IMR-90 (cell line): ENCODE results near the gene SEC22A. TPM values are rescaled to one million over a fixed set of nuclear protein-coding genes. Genes with fewer than 3 reads are reported as not detected.

Experiments
- ATAC-seq: fragments of 200-7000 bp; cut with Tn5 transposase; 2 replicates; pipeline ENCODE4 v1.9.1; 2020; ENCODE audit warnings: low read depth, mild to moderate bottlenecking, moderate library complexity
- BruUV-seq: library from RNA; stranded (reverse); fragments of 400-500 nt; replicated peaks from 2 replicates; lab custom pipeline; 2021; lab: Mats Ljungman, UMichigan
- CTCF ChIA-PET: fragments of 300-600 bp; formaldehyde crosslinking; extraction: SDS; loops from one replicate; lab custom pipeline; 2021; ENCODE audit warnings: antibody characterized with exemption; lab: Yijun Ruan, JAX
- POLR2A ChIA-PET: fragments of 300-600 bp; sonication (Branson Sonifier 250); formaldehyde crosslinking; loops from one replicate; lab custom pipeline; 2022; ENCODE audit warnings: antibody characterized with exemption; ENCODE audit not compliant: unreplicated experiment; lab: Charles Lee
- DNase-seq: peaks from one replicate; pipeline ENCODE4 v3.0.0; 2013
- H2AFZ ChIP-seq: replicated peaks from 2 replicates; pipeline ENCODE3; 2013; ENCODE audit warnings: low read length, mild to moderate bottlenecking; ENCODE audit not compliant: poor library complexity
- H2AK5ac ChIP-seq: 2 replicates; pipeline ENCODE4 v1.6.1; 2013; ENCODE audit warnings: low read depth, low read length, inconsistent platforms
- H2AK9ac ChIP-seq: replicated peaks from 2 replicates; pipeline ENCODE3; 2013; ENCODE audit warnings: mild to moderate bottlenecking, low read depth, low read length, moderate library complexity; ENCODE audit not compliant: poor library complexity
- H2BK120ac ChIP-seq: 2 replicates; pipeline ENCODE4 v1.6.1; 2013; ENCODE audit warnings: low read depth, low read length, inconsistent platforms
- H2BK15ac ChIP-seq: 3 replicates; pipeline ENCODE4 v1.6.1; 2013; ENCODE audit warnings: low read depth, low read length, inconsistent platforms
- H2BK20ac ChIP-seq: 2 replicates; pipeline ENCODE4 v1.6.1; 2013; ENCODE audit warnings: low read depth, mild to moderate bottlenecking, inconsistent platforms, low read length, moderate library complexity
- H2BK5ac ChIP-seq: 2 replicates; pipeline ENCODE4 v1.6.1; 2013; ENCODE audit warnings: mild to moderate bottlenecking, low read depth, low read length, inconsistent platforms; ENCODE audit not compliant: poor library complexity, severe bottlenecking
- H3K14ac ChIP-seq: replicated peaks from 2 replicates; pipeline ENCODE4 v1.6.1; 2013; ENCODE audit warnings: low read depth, low read length, inconsistent platforms
- H3K18ac ChIP-seq: 2 replicates; pipeline ENCODE4 v1.6.1; 2013; ENCODE audit warnings: low read depth, low read length, control low read depth
- H3K23ac ChIP-seq: 2 replicates; pipeline ENCODE4 v1.6.1; 2013; ENCODE audit warnings: low read depth, low read length, inconsistent platforms
- H3K27ac ChIP-seq: 2 replicates; pipeline ENCODE4 v1.5.1; 2013; ENCODE audit warnings: mild to moderate bottlenecking, control low read depth, low read length; ENCODE audit not compliant: insufficient read depth
- H3K27me3 ChIP-seq: 2 replicates; pipeline ENCODE4 v1.6.1; 2013; ENCODE audit warnings: low read length; ENCODE audit not compliant: control insufficient read depth, insufficient read depth
- H3K36me3 ChIP-seq: 2 replicates; pipeline ENCODE4 v1.6.1; 2013; ENCODE audit warnings: low read length, mixed read lengths; ENCODE audit not compliant: control insufficient read depth, insufficient read depth
- H3K4ac ChIP-seq: 2 replicates; pipeline ENCODE4 v1.6.1; 2013; ENCODE audit warnings: low read depth, low read length, inconsistent platforms
- H3K4me1 ChIP-seq: 2 replicates; pipeline ENCODE4 v1.6.1; 2013; ENCODE audit warnings: low read length, mixed read lengths; ENCODE audit not compliant: control insufficient read depth, insufficient read depth
- H3K4me2 ChIP-seq: 2 replicates; pipeline ENCODE4 v1.6.1; 2013; ENCODE audit warnings: low read depth, mild to moderate bottlenecking, control low read depth, low read length, moderate library complexity
- H3K4me3 ChIP-seq: 2 replicates; pipeline ENCODE4 v1.5.1; 2013; ENCODE audit warnings: low read depth, mild to moderate bottlenecking, control low read depth, low read length, moderate library complexity; ENCODE audit not compliant: insufficient read depth
- H3K56ac ChIP-seq: 2 replicates; pipeline ENCODE4 v1.6.1; 2013; ENCODE audit warnings: low read length, inconsistent platforms; ENCODE audit not compliant: insufficient read depth; ENCODE audit errors: extremely low read depth
- H3K79me1 ChIP-seq, 2 experiments: 2 replicates each; pipeline ENCODE4 v1.6.1; 2013; ENCODE audit warnings: low read length in 2 of 2, inconsistent platforms in 1 of 2, low read depth in 1 of 2
- H3K9ac ChIP-seq: 2 replicates; pipeline ENCODE4 v1.6.1; 2013; ENCODE audit warnings: low read depth, low read length, control low read depth
- H3K9me1 ChIP-seq: 2 replicates; pipeline ENCODE4 v1.6.1; 2013; ENCODE audit warnings: low read length, inconsistent platforms; ENCODE audit not compliant: insufficient read depth
- H3K9me3 ChIP-seq: 2 replicates; pipeline ENCODE4 v1.6.1; 2013; ENCODE audit warnings: low read length; ENCODE audit not compliant: control insufficient read depth, insufficient read depth
- H4K20me1 ChIP-seq: 2 replicates; pipeline ENCODE4 v1.6.1; 2013; ENCODE audit warnings: low read length, inconsistent platforms; ENCODE audit not compliant: insufficient read depth
- H4K5ac ChIP-seq: 2 replicates; pipeline ENCODE4 v1.6.1; 2013; ENCODE audit warnings: mild to moderate bottlenecking, low read depth, low read length, control low read depth
- H4K8ac ChIP-seq, 2 experiments: 2 replicates each; pipeline ENCODE4 v1.6.1; 2013; ENCODE audit warnings: low read depth in 2 of 2, low read length in 2 of 2, control low read depth in 1 of 2, inconsistent platforms in 1 of 2
- H4K91ac ChIP-seq: 2 replicates; pipeline ENCODE4 v1.6.1; 2013; ENCODE audit warnings: low read depth, low read length, inconsistent platforms; ENCODE audit not compliant: insufficient read depth
- BHLHE40 ChIP-seq: fragments of 150-350 bp; IDR thresholded peaks from 2 replicates; pipeline ENCODE4 v1.6.1; 2016; ENCODE audit warnings: mild to moderate bottlenecking, low read depth, low read length
- MAZ ChIP-seq: IDR thresholded peaks from 2 replicates; pipeline ENCODE4 v1.6.1; 2012; ENCODE audit warnings: low read depth, mild to moderate bottlenecking, low read length, improper control_type of control experiment, moderate library complexity, borderline replicate concordance
- RFX5 ChIP-seq: IDR thresholded peaks from 2 replicates; pipeline ENCODE4 v1.8.0; 2012; ENCODE audit warnings: low read depth, mild to moderate bottlenecking, low read length, moderate library complexity
- WGBS, 2 experiments: methylation state at CpG; one replicate each; pipeline versions ENCODE4 v1.1.5 to v1.1.7; 2013; ENCODE audit warnings: missing lambda C conversion rate in 2 of 2; ENCODE audit not compliant: insufficient read length in 1 of 2; ENCODE audit errors: extremely low coverage in 2 of 2; 5-methylcytosine and 5-hydroxymethylcytosine counted together
- dilution Hi-C: fragments of 300-500 bp; cut with HindIII; formaldehyde crosslinking; loops from one replicate; pipeline ENCODE4 v1.14.3; 2018; ENCODE audit warnings: low sequenced_read_pairs; ENCODE audit not compliant: unreplicated experiment
- in situ Hi-C: fragments of 300-500 bp; cut with MboI; formaldehyde crosslinking; loops from 3 replicates; pipeline ENCODE4 v1.14.3; 2019; ENCODE audit warnings: low sequenced_read_pairs, inconsistent platforms, mixed read lengths
- intact Hi-C: fragments of 100-400 bp; cut with micrococcal nuclease; formaldehyde crosslinking; loops from 2 replicates; pipeline ENCODE4 v1.10.0; 2022
- polyA plus RNA-seq, 3 experiments: library from polyadenylated mRNA; depleted of rRNA; stranded (reverse); fragments of >200 nt; gene quantifications; 2 replicates each; pipeline ENCODE4 v1.2.3, GENCODE V29; 2012; ENCODE audit warnings: low replicate concordance in 1 of 3
- total RNA-seq: library from RNA; depleted of rRNA; stranded (reverse); fragments of >200 nt; gene quantifications from 2 replicates; pipeline ENCODE4 v1.2.3, GENCODE V29; 2012

SEC22A gene
- total and polyA plus RNA-seq, 2 of the 4 experiments (the other 2 are of a cell fraction) = 17.5 to 36.0 TPM

GRCh38 chr3:123312331-123313265, 110.9 kb downstream of the SEC22A start:
- no peaks in the 10 kb centered on the region for H3K79me1 ChIP-seq
- H3K36me3 ChIP-seq = no peaks in the 10 kb centered on the region
- no peak overlapping the region for H3K4me3 ChIP-seq
- CTCF ChIA-PET = no interaction called here
- H4K91ac ChIP-seq = no peak overlapping the region
- no peak overlapping the region for H4K8ac ChIP-seq
- no peak overlapping the region for H3K14ac ChIP-seq
- no peak overlapping the region for H3K56ac ChIP-seq
- POLR2A ChIA-PET = no interaction called here
- no peak overlapping the region for H2BK15ac ChIP-seq
- BruUV-seq = no TSS peak
- no peak overlapping the region for H3K23ac ChIP-seq
- in situ Hi-C loops (no loop called here), intact Hi-C loops (no loop called here), dilution Hi-C loops (no loop called here)
- no peak overlapping the region for H3K9ac ChIP-seq
- no peak overlapping the region for H2BK20ac ChIP-seq
- no peak overlapping the region for H3K18ac ChIP-seq
- no peak overlapping the region for H3K4ac ChIP-seq
- no peak overlapping the region for H4K5ac ChIP-seq
- peak; percentile 54; the same call in 1 of the 2 replicates for TF ChIP-seq BHLHE40
- TF ChIP-seq RFX5 = no peak
- TF ChIP-seq MAZ = no peak
- peaks cover 45% of the 10 kb centered on the region for H3K27me3 ChIP-seq
- H3K4me1 ChIP-seq = no peaks in the 10 kb centered on the region; the same call in 1 of the 2 replicates
- no peak overlapping the region for H2AK5ac ChIP-seq
- no peaks in the 10 kb centered on the region for H3K9me1 ChIP-seq
- no peak overlapping the region for H2AFZ ChIP-seq
- no peaks in the 10 kb centered on the region for H4K20me1 ChIP-seq
- DNase-seq (peak; percentile 4), ATAC-seq (no peak; the same call in 1 of the 2 replicates)
- no peaks in the 10 kb centered on the region for H3K9me3 ChIP-seq
- no peak overlapping the region for H3K27ac ChIP-seq
- H2AK9ac ChIP-seq = no peak overlapping the region
- no peak overlapping the region for H2BK120ac ChIP-seq
- no peak overlapping the region for H2BK5ac ChIP-seq
- 77% methylated on average over 9 of the region's 16 CpGs; no CpG with 5 or more reads in 1 of the 2 experiments for WGBS, 2 experiments
- H3K4me2 ChIP-seq = no peak overlapping the region
